ENCODE data around the gene GBGT1.

The GBGT1 gene

GRCh38 chr9:133109931-133110650, 53.6 kb downstream of the GBGT1 start:
- H3K27ac ChIP-seq, result no peak overlapping the region
- H3K36me3 ChIP-seq, result peaks cover 40 to 72% (median 62%) of the 10 kb centered on the region in 3 donors
- no peaks in the 10 kb centered on the region for H3K9me3 ChIP-seq
- peak; percentile 12 to 60 for DNase-seq
- no peaks in the 10 kb centered on the region for H3K27me3 ChIP-seq
- no peak overlapping the region for H3K4me3 ChIP-seq
- TF ChIP-seq, protein P1, sequence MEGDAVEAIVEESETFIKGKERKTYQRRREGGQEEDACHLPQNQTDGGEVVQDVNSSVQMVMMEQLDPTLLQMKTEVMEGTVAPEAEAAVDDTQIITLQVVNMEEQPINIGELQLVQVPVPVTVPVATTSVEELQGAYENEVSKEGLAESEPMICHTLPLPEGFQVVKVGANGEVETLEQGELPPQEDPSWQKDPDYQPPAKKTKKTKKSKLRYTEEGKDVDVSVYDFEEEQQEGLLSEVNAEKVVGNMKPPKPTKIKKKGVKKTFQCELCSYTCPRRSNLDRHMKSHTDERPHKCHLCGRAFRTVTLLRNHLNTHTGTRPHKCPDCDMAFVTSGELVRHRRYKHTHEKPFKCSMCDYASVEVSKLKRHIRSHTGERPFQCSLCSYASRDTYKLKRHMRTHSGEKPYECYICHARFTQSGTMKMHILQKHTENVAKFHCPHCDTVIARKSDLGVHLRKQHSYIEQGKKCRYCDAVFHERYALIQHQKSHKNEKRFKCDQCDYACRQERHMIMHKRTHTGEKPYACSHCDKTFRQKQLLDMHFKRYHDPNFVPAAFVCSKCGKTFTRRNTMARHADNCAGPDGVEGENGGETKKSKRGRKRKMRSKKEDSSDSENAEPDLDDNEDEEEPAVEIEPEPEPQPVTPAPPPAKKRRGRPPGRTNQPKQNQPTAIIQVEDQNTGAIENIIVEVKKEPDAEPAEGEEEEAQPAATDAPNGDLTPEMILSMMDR (IDR thresholded peaks at IDR 0.05), result no peak
- intact Hi-C loops (cut with DNase I; ENCODE audit: low total_unique reads), result no loop called here
- H3K4me1 ChIP-seq, result peaks cover 0 to 28% (median 23%) of the 10 kb centered on the region in 4 donors

GRCh38 chr9:133108794-133109641, 54.7 kb downstream of the GBGT1 start:
- no peak overlapping the region for H3K4me3 ChIP-seq
- peaks cover 0 to 17% (median 13%) of the 10 kb centered on the region in 4 donors for H3K4me1 ChIP-seq
- intact Hi-C loops (cut with DNase I; ENCODE audit: low total_unique reads), result no loop called here
- H3K36me3 ChIP-seq, result peaks cover 44 to 82% (median 73%) of the 10 kb centered on the region in 3 donors
- H3K27ac ChIP-seq, result no peak overlapping the region
- peak; percentile 20 to 61 for DNase-seq
- TF ChIP-seq, protein P1 (IDR thresholded peaks at IDR 0.05), result no peak
- no peaks in the 10 kb centered on the region for H3K9me3 ChIP-seq
- no peaks in the 10 kb centered on the region for H3K27me3 ChIP-seq

GRCh38 chr9:133107961-133108793, 55.5 kb downstream of the GBGT1 start:
- peak; percentile 15 to 38 for DNase-seq
- no peaks in the 10 kb centered on the region for H3K9me3 ChIP-seq
- TF ChIP-seq, protein P1 (IDR thresholded peaks at IDR 0.05), result no peak
- peaks cover 44 to 91% (median 78%) of the 10 kb centered on the region in 3 donors for H3K36me3 ChIP-seq
- no peak overlapping the region for H3K4me3 ChIP-seq
- intact Hi-C loops (cut with DNase I; ENCODE audit: low total_unique reads), result no loop called here
- H3K4me1 ChIP-seq, result peaks cover 0 to 9% (median 4%) of the 10 kb centered on the region in 4 donors
- no peak overlapping the region for H3K27ac ChIP-seq
- H3K27me3 ChIP-seq, result no peaks in the 10 kb centered on the region

- Histone ChIP-seq H3K4me3 (no peak overlapping the region), H3K9me3 (no peaks in the 10 kb centered on the region), H3K27ac (no peak overlapping the region), H3K27me3 (no peaks in the 10 kb centered on the region), H3K4me1 (no peaks in the 10 kb centered on the region), H3K36me3 (peaks cover 51 to 98% (median 84%) of the 10 kb centered on the region in 3 donors)
- intact Hi-C loops (cut with DNase I; ENCODE audit: low total_unique reads), result no loop called here
- peak in 1 of 2 donors; percentile 12 for DNase-seq
- TF ChIP-seq, protein P1 (IDR thresholded peaks at IDR 0.05), result no peak
Measured at GRCh38 chr9:133107245-133107722, 56.4 kb downstream of the GBGT1 start.

All from tibial artery (tissue), 4 donors.